Stimulated activated CD4-positive, alpha-beta T cell treated with anti-CD3 and anti-CD28 coated beads, TNF-alpha, amount 100 ng/mL, for 48 hours (primary cell): ENCODE measurements around the gene CTPS2.

Source experiments
- DNase-seq, 3 donors: peaks; one replicate each; pipeline ENCODE4 v3.0.0-alpha.2; 2020; ENCODE audit warnings: low read depth in 3 of 3

The CTPS2 gene

DNA sequence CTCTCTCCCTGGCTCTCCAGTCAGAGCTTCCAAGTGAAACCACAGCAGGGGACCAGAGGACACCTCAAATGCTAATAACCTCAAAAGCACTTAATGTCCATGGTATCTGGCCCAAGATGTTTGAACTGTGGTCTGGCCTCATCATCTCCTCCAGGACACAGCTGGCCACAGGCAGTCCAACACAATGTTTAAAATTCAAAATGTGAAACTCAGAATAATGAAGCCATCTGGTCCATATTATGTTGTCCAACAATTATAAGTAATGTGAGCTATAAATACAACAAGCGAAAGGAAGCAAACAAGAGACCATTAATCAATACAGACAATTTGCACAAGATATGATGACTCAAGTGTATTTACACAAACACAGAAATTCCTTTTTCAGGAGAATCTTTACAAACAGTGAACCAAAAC is 153.3 kb downstream of the CTPS2 start:
- DNase-seq, result no peak

DNA sequence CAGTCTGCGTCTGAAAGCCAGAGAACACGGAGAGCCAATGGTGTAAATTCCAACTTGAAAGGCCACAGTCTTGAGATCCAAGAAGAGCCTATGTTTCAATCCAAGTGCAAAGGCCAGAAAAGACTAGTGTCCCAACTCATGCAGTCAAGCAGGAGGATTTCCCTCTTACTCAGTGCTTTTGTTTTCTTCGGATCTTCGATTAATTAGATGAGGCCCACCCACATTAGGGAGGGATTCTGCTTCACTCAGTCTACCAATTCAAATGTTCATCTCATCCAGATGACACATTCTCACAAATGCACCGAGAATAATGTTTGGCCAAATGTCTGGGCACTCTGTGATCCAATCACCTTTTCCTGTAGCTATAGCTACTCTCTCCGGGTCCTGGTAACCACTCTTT is 154.0 kb downstream of the CTPS2 start:
- no peak for DNase-seq

DNA sequence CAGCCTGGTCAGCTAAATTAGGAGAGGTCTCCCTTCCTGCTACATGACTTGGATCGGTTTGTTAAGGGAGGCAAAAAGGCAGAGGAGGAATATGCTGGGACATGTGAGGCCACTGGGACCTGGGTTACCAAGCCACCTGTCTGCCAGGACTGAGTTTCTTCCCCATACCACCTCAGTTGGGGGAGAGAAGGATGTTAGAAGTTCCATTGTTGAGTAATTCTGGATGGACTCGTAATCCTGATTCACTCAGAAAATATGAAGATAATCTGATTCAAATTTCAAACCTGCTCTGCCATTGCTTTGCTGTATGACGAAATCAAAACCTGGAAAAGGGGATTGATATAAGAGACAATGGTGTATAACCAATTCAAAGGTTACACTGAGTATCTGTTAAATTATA is 159.9 kb downstream of the CTPS2 start:
- DNase-seq, result no peak

DNA sequence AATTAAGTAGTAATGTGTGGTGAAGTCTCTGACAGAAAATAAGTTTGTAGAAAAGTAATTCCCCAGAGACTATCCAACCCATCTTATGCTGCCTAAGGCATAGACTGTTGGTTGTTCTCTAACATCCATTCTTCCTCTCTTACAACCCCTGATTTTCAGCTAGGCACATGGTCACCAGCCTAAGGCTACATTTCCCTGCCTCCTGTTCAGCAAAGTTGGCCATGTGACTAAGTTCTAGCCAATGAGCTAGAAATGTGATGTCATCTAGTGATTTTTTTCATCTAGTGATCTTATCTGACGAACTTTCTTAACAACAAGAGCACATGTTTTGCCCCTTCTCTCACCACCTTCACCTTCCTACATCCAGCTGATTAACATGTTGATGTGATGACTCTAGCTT is 164.8 kb downstream of the CTPS2 start:
- no peak for DNase-seq

DNA sequence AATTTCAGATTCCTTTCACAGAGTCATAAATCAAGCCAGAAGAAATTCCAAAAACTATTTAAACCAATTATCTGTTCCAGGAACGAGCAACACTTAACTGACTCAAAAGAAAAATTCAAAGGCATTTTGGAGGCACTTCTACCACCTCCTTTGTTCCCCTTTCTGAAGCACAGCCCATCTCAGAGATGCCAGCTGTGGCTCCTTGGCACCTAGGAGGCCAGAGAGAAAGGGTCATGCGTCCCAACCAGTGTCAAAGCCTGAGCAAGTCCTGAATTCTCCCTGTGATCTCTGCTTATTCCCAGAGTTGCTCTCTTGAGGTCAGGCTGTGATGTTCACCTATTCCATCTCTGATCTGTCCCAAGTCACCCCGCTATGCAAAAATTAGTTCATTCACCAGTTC is 167.5 kb downstream of the CTPS2 start:
- no peak for DNase-seq
